ENCODE data around the gene FUT8.

DNA sequence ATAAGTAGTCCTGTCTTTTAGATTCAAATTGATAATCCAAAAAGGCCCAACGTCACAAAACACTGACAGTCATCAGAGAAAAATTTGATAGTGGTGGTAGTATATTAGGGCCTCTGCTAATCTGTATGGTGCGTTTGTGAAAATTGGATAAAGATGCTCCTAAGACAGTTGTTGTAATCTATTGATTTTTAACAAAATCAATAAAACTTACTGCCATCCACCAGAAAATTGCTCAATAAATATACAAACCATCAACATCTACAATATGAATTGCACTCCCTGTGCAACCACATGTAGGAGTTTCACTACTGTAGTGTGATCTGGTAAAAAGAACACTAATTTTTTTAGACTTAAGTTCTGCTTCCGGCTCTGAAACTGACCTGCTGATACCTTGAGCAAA is 336.8 kb downstream of the FUT8 start:
- TF ChIP-seq, protein P1, sequence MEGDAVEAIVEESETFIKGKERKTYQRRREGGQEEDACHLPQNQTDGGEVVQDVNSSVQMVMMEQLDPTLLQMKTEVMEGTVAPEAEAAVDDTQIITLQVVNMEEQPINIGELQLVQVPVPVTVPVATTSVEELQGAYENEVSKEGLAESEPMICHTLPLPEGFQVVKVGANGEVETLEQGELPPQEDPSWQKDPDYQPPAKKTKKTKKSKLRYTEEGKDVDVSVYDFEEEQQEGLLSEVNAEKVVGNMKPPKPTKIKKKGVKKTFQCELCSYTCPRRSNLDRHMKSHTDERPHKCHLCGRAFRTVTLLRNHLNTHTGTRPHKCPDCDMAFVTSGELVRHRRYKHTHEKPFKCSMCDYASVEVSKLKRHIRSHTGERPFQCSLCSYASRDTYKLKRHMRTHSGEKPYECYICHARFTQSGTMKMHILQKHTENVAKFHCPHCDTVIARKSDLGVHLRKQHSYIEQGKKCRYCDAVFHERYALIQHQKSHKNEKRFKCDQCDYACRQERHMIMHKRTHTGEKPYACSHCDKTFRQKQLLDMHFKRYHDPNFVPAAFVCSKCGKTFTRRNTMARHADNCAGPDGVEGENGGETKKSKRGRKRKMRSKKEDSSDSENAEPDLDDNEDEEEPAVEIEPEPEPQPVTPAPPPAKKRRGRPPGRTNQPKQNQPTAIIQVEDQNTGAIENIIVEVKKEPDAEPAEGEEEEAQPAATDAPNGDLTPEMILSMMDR (IDR thresholded peaks at IDR 0.05; ENCODE audit: low read depth, low read length, missing input control): no peak
- TF ChIP-seq RAD21 (IDR thresholded peaks at IDR 0.05): no peak
- no peak for TF ChIP-seq REST (IDR thresholded peaks at IDR 0.05)

Data from liver (tissue), 3 donors.